Peyer's patch (tissue), 4 donors: ENCODE results near the gene KLF16.
A peak's percentile ranks its signal among the peaks of the same experiment; 100 is the strongest.

Source experiments
- POLR2A ChIP-seq, 2 donors: fragments of 450-650 bp; IDR thresholded peaks; one replicate each; pipeline ENCODE4 v1.5.1; 2017; ENCODE audit warnings: antibody characterized with exemption in 2 of 2, mild to moderate bottlenecking in 2 of 2, moderate library complexity in 2 of 2
- TF ChIP-seq, protein P1 (sequence below), 6 experiments: fragments of 450-650 bp in 4 of 6; fragments of 200-600 bp in 2 of 6; sonication (generic) in 1 of 6; IDR thresholded peaks; one replicate each; pipeline ENCODE4 v1.5.1; 2017 to 2019; ENCODE audit warnings: antibody characterized with exemption in 6 of 6, mild to moderate bottlenecking in 3 of 6, moderate library complexity in 1 of 6

DNA sequence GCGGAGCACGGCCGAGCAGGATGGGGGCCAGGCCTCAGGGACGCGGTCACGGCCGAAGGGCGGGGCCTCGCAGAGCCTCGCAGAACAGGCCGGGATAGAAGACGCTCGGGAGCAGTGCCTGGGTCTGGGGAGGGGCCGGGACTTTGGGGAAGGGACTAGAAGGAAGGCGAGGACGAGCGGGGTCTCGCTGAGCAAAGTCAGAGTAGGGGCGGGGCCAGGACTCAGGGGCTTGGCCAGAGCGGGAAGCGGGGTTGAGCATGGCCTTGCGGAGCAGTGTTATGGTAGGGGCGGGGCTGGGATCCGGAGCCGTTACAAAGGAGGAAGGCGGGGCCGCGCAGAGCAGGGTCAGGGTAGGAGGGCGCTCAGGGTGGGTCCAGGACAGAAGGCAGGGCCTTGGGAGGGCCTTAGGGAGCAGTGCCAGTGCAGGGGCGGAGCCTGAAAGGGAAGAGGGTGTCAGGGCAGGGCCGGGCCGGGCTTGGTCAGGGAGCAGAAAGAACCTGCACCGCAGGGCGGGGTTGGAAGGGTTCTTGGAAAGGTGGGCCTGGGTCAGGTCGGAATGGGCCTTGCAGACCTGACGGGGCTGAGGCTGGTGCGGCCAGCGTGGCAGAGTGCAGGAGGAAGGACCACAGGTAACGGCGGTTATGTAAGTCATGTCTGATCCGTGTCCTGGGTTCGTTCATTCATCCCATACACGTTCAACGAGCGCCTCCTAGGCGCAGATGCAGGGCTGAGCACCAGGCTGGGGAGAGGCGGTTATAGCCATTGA lies 50.8 kb downstream of the KLF16 start:
- TF ChIP-seq, protein P1, sequence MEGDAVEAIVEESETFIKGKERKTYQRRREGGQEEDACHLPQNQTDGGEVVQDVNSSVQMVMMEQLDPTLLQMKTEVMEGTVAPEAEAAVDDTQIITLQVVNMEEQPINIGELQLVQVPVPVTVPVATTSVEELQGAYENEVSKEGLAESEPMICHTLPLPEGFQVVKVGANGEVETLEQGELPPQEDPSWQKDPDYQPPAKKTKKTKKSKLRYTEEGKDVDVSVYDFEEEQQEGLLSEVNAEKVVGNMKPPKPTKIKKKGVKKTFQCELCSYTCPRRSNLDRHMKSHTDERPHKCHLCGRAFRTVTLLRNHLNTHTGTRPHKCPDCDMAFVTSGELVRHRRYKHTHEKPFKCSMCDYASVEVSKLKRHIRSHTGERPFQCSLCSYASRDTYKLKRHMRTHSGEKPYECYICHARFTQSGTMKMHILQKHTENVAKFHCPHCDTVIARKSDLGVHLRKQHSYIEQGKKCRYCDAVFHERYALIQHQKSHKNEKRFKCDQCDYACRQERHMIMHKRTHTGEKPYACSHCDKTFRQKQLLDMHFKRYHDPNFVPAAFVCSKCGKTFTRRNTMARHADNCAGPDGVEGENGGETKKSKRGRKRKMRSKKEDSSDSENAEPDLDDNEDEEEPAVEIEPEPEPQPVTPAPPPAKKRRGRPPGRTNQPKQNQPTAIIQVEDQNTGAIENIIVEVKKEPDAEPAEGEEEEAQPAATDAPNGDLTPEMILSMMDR (IDR thresholded peaks at IDR 0.05) = peak in 4 of 6 experiments; percentile 50 to 63 (median 62)
- TF ChIP-seq POLR2A (IDR thresholded peaks at IDR 0.05) = no peak
